Prostate gland (tissue), 2 donors: ENCODE measurements around the gene ZNF71. TPM values are rescaled to one million over a fixed set of nuclear protein-coding genes. Genes with fewer than 3 reads are reported as not detected.

Source experiments
- DNase-seq: peaks from one replicate; pipeline ENCODE4 v3.0.0-alpha.2; 2019; ENCODE audit warnings: low spot score
- H3K27ac ChIP-seq, 2 donors: fragments of 200-600 bp; sonication (generic); 2 replicates each; pipeline ENCODE4 v1.5.1; 2017 to 2019
- H3K27me3 ChIP-seq: fragments of 200-600 bp; sonication (generic); replicated peaks from 2 replicates; pipeline ENCODE4 v1.5.1; 2019; ENCODE audit not compliant: insufficient read depth
- H3K36me3 ChIP-seq, 2 donors: fragments of 200-600 bp; sonication (generic); 1 replicate in 1 of 2; 2 replicates in 1 of 2; pipeline versions ENCODE4 v1.5.1 to v1.8.1; 2017 to 2019
- H3K4me1 ChIP-seq: fragments of 200-600 bp; sonication (generic); replicated peaks from 2 replicates; pipeline ENCODE4 v1.5.1; 2019
- H3K4me3 ChIP-seq, 2 donors: fragments of 200-600 bp; sonication (generic); 2 replicates each; pipeline ENCODE4 v1.5.1; 2017 to 2019
- H3K9me3 ChIP-seq: fragments of 200-600 bp; sonication (generic); 2 replicates; pipeline ENCODE4 v1.5.1; 2017
- CTCF ChIP-seq, 4 experiments: fragments of 200-600 bp in 2 of 4; fragments of 450-650 bp in 2 of 4; sonication (generic) in 2 of 4; IDR thresholded peaks; 1 replicate in 3 of 4; 2 replicates in 1 of 4; pipeline ENCODE4 v1.5.1; 2016 to 2019; ENCODE audit warnings: antibody characterized with exemption in 4 of 4, mild to moderate bottlenecking in 2 of 4, moderate library complexity in 2 of 4
- POLR2A ChIP-seq: fragments of 450-650 bp; IDR thresholded peaks from one replicate; pipeline ENCODE4 v1.6.1; 2016; ENCODE audit warnings: antibody characterized with exemption, mild to moderate bottlenecking
- POLR2AphosphoS5 ChIP-seq: sonication (generic); formaldehyde crosslinking; IDR thresholded peaks from one replicate; pipeline ENCODE4 v1.6.1; 2017; ENCODE audit warnings: antibody characterized with exemption
- WGBS: methylation state at CpG from one replicate; pipeline ENCODE4 v1.1.5; 2018; 5-methylcytosine and 5-hydroxymethylcytosine counted together
- intact Hi-C: fragments of 100-400 bp; cut with DNase I; formaldehyde crosslinking; loops from one replicate; pipeline ENCODE4 v1.14.2; 2022
- total RNA-seq, 2 donors: library from RNA; depleted of rRNA; stranded (reverse); fragments of >200 nt; gene quantifications; one replicate each; pipeline ENCODE4 v1.1.0, GENCODE V29; 2016

The ZNF71 gene
- total RNA-seq, 2 donors from 2014 or later = 10.3 to 19.7 TPM

GRCh38 chr19:56623006-56623405 lies 27.9 kb downstream of the ZNF71 start:
- DNase-seq = no peak
- TF ChIP-seq POLR2A = no peak
- no peak for TF ChIP-seq POLR2AphosphoS5
- no peak for TF ChIP-seq CTCF (IDR thresholded peaks at IDR 0.05)
- Histone ChIP-seq H3K36me3 (peaks cover 0 to 10% of the 10 kb centered on the region in 2 donors), H3K27me3 (no peaks in the 10 kb centered on the region), H3K4me3 (no peak overlapping the region), H3K9me3 (no peaks in the 10 kb centered on the region), H3K4me1 (no peaks in the 10 kb centered on the region), H3K27ac (no peak overlapping the region)
- intact Hi-C loops = no loop called here
- 82% methylated on average over 9 of the region's 9 CpGs for WGBS

- no peaks in the 10 kb centered on the region for H3K27me3 ChIP-seq
- no peak overlapping the region for H3K4me3 ChIP-seq
- H3K9me3 ChIP-seq = no peaks in the 10 kb centered on the region
- H3K4me1 ChIP-seq = no peaks in the 10 kb centered on the region
- H3K27ac ChIP-seq = no peak overlapping the region
- 94% methylated on average over 9 of the region's 9 CpGs for WGBS
- H3K36me3 ChIP-seq = peaks cover 0 to 10% of the 10 kb centered on the region in 2 donors
- no peak for DNase-seq
- intact Hi-C loops = no loop called here
- TF ChIP-seq POLR2AphosphoS5 = no peak
Measured at GRCh38 chr19:56625708-56626107, 30.6 kb downstream of the ZNF71 start.

GRCh38 chr19:56633021-56633420 lies 37.9 kb downstream of the ZNF71 start:
- DNase-seq = no peak
- H3K4me3 ChIP-seq = no peak overlapping the region
- TF ChIP-seq CTCF (IDR thresholded peaks at IDR 0.05) (no peak), POLR2AphosphoS5 (no peak), POLR2A (no peak)
- H3K36me3 ChIP-seq = no peaks in the 10 kb centered on the region
- no peaks in the 10 kb centered on the region for H3K9me3 ChIP-seq
- no peak overlapping the region for H3K27ac ChIP-seq
- no peaks in the 10 kb centered on the region for H3K27me3 ChIP-seq
- H3K4me1 ChIP-seq = no peaks in the 10 kb centered on the region
- 31% methylated on average over 1 of the region's 1 CpG for WGBS
- intact Hi-C loops = no loop called here

GRCh38 chr19:56637976-56638555 lies 43.0 kb downstream of the ZNF71 start:
- Histone ChIP-seq H3K36me3 (no peaks in the 10 kb centered on the region), H3K4me1 (no peaks in the 10 kb centered on the region), H3K27ac (no peak overlapping the region), H3K27me3 (peaks cover 7% of the 10 kb centered on the region), H3K4me3 (no peak overlapping the region), H3K9me3 (no peaks in the 10 kb centered on the region)
- peak; percentile 66 for DNase-seq
- intact Hi-C loops = no loop called here
- 6% methylated on average over 20 of the region's 21 CpGs for WGBS
- TF ChIP-seq POLR2AphosphoS5 = peak; percentile 55
- no peak for TF ChIP-seq CTCF (IDR thresholded peaks at IDR 0.05)

- no peak for TF ChIP-seq POLR2AphosphoS5
- TF ChIP-seq CTCF (IDR thresholded peaks at IDR 0.05) = no peak
- no peak for TF ChIP-seq POLR2A
- H3K27ac ChIP-seq = no peak overlapping the region
- no peaks in the 10 kb centered on the region for H3K36me3 ChIP-seq
- H3K9me3 ChIP-seq = no peaks in the 10 kb centered on the region
- no peaks in the 10 kb centered on the region for H3K4me1 ChIP-seq
- intact Hi-C loops = no loop called here
- WGBS = 32% methylated on average over 7 of the region's 7 CpGs
- H3K4me3 ChIP-seq = no peak overlapping the region
- H3K27me3 ChIP-seq = peaks cover 13% of the 10 kb centered on the region
- DNase-seq = no peak
Measured at GRCh38 chr19:56639217-56639616, 44.1 kb downstream of the ZNF71 start.
